ENCODE results near the gene ZBTB7C.

Gene ZBTB7C

DNA sequence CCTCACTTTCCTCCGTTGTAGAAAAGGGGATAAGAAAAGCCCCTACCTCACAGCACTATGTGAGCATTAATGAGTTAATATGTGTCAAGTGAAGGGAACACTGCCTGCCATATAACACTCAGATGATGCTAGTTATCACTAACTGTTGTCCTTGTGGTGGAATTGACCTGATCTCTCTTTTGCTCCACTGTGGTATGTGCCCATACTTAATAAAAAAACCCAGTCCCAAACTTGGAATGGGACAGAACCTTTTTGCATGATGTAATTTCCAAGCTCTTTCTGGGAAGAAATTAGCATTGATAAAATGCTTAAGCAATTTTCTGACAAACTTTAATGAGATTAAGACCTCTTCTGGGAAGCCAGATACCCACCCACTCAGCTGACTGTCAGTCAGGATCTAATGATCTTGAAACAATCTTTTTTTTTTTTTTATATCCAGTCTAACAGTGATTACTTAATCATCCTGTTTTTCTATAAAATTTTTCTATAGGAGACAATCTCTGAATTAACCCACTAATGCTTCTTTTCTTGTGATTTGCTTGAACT lies 158.7 kb downstream of the ZBTB7C start:
- Mint-ChIP-seq H3K27me3 (peaks cover 12% of the 10 kb centered on the region), H3K4me1 (ENCODE audit: low read depth) (no peaks in the 10 kb centered on the region), H3K36me3 (ENCODE audit: low read depth) (no peaks in the 10 kb centered on the region), H3K27ac (no peak overlapping the region), H3K9me3 (no peaks in the 10 kb centered on the region), H3K4me3 (no peak overlapping the region)
- no peak for DNase-seq

DNA sequence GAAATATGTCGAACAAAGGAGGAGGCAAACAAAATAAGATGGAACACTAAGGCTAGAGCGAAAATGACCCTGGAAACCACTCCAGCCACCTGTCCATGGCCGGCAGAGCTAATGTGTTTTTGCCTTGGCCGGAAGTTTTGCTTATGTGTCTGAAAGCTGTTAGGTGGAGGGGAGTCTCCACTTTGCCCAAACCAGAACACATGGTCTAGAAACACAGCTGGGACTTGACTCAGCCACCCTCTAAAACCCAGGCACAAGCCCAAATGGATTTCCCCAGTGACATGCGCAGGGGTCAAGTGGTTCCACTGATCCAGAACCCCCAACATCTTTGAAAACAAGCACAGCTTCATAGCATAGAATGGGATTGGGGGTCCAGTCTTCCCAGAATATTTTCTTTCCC lies 159.3 kb downstream of the ZBTB7C start:
- Mint-ChIP-seq H3K9me3 (no peaks in the 10 kb centered on the region), H3K36me3 (ENCODE audit: low read depth) (no peaks in the 10 kb centered on the region), H3K4me3 (no peak overlapping the region), H3K4me1 (ENCODE audit: low read depth) (no peaks in the 10 kb centered on the region), H3K27me3 (peaks cover 12% of the 10 kb centered on the region), H3K27ac (no peak overlapping the region)
- DNase-seq, result no peak

DNA sequence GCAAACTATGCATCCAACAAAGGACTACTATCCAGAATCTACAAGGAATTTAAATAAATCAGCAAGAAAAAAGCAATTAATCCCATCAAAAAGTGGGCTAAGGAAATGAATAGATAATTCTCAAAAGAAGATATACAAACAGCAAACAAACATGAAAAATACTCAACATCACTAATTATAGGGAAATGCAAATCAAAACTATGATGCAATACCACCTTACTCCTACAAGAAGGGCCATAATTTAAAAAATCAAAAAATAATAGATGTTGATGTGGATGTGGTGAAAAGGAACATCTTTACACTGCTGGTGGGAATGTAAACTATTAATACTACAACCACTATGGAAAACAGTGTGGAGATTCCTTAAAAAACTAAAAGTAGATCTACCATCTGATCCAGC lies 164.7 kb downstream of the ZBTB7C start:
- no peak for DNase-seq
- Mint-ChIP-seq H3K9me3 (peaks cover 8% of the 10 kb centered on the region), H3K36me3 (ENCODE audit: low read depth) (no peaks in the 10 kb centered on the region)

DNA sequence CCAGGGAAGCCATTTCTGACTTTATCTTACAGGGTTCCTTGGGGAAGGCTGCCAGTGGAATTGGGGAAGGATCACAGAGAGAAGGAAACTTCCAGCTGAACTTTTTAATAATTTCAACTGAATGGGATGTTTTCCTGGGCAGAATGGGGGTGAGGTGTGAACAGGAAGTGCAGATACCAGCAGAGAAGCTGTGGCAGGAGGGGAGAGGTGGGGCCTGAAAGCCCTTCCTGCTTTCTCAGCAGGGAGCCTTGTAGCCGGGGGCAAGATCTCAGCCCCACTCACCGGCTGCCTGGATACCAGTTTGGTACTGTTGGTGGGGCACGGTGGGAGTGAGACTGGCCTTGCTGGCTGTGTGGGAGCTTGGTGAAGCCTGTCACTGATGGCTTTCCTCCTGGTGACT lies 170.5 kb downstream of the ZBTB7C start:
- no peaks in the 10 kb centered on the region for H3K4me1 Mint-ChIP-seq (ENCODE audit: low read depth)
- H3K9me3 Mint-ChIP-seq, result peaks cover 11% of the 10 kb centered on the region
- H3K27ac Mint-ChIP-seq, result no peak overlapping the region
- peaks cover 65% of the 10 kb centered on the region for H3K27me3 Mint-ChIP-seq
- no peak overlapping the region for H3K4me3 Mint-ChIP-seq
- DNase-seq, result no peak
- no peaks in the 10 kb centered on the region for H3K36me3 Mint-ChIP-seq (ENCODE audit: low read depth)

More for the DNA sequence above, 164.7 kb downstream of the ZBTB7C start:
- no peak overlapping the region for H3K27ac Mint-ChIP-seq
- peaks cover 25% of the 10 kb centered on the region for H3K27me3 Mint-ChIP-seq
- H3K4me3 Mint-ChIP-seq, result no peak overlapping the region
- H3K4me1 Mint-ChIP-seq (ENCODE audit: low read depth), result no peaks in the 10 kb centered on the region

DNA sequence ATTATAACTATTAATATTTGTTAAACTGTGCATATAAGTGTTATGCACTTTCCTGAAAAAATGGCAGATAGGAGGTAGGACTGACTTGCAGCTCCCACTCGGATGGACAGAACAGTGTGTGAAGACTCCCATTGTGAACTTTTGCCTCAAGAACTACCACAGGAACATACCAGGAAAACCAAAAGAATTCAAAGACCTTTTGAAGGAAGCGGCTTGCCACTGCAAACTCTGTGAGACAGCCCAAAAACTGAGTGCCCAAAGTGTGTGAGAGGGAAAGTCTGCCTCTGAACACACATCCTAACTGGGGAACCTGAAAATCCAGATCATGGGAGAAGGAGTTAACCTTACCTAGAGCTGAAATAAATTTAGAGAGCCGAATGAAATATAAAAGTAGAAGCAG lies 171.0 kb downstream of the ZBTB7C start:
- H3K4me3 Mint-ChIP-seq, result no peak overlapping the region
- H3K27me3 Mint-ChIP-seq, result peaks cover 62% of the 10 kb centered on the region
- H3K9me3 Mint-ChIP-seq, result peaks cover 11% of the 10 kb centered on the region
- H3K27ac Mint-ChIP-seq, result no peak overlapping the region
- H3K36me3 Mint-ChIP-seq (ENCODE audit: low read depth), result no peaks in the 10 kb centered on the region
- H3K4me1 Mint-ChIP-seq (ENCODE audit: low read depth), result no peaks in the 10 kb centered on the region
- no peak for DNase-seq

DNA sequence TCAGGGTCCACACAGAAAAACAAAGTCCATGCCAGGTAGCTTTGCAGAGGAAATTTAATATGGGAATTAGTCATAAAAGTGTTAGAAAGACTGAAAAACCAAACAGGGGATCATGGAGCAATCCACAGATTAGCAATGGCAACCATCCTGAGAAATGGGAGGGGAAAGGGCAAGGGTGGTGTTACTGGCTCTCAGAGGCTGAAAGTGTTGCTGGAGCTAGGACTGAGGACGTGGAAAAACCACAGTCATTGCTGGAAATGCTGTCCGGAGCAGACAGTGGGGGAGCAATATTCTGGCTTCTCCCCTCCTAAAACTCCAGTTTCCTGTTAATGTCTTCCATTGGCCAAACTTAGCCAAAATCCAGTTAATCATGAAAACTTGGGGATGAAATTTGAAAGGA lies 172.4 kb downstream of the ZBTB7C start:
- no peak for DNase-seq
- Mint-ChIP-seq H3K4me3 (no peak overlapping the region), H3K36me3 (ENCODE audit: low read depth) (no peaks in the 10 kb centered on the region), H3K27me3 (peaks cover 60% of the 10 kb centered on the region), H3K27ac (no peak overlapping the region), H3K9me3 (peaks cover 11% of the 10 kb centered on the region), H3K4me1 (ENCODE audit: low read depth) (no peaks in the 10 kb centered on the region)

DNA sequence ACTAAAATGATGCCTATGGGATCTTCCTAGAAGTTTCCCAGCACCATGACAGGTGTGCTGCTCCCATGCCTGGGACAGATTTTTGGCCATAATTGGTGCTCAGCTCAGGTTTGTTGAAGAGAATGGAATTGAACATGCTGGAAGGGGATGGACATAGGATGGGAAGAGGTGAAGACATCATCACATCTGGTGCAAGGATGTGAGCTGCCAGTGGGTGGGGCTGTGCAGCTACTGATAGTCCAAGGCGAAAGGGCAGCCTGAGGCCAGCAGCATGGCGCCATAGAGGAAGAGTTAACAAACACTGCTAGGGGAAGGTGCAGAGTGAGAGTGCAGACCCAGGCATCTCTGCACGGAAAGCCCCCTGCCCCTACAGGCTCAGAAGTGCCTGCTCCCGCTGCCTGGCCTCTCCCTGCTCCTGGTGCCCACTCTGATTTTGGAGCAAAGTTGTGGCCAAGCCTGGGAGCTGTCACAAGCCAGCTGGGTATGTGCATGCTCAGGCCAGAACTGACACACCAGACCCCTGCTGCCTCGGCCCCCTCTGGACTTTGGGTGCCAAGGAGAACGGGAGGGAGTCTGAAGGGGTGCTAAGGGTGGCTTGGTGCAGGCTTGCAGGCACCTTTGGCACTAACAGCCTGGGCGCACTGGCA lies 178.6 kb downstream of the ZBTB7C start:
- no peak for DNase-seq
- Mint-ChIP-seq H3K4me3 (no peak overlapping the region), H3K36me3 (ENCODE audit: low read depth) (no peaks in the 10 kb centered on the region), H3K9me3 (no peaks in the 10 kb centered on the region), H3K27ac (no peak overlapping the region), H3K27me3 (peaks cover 16% of the 10 kb centered on the region), H3K4me1 (ENCODE audit: low read depth) (peaks cover 6% of the 10 kb centered on the region)

DNA sequence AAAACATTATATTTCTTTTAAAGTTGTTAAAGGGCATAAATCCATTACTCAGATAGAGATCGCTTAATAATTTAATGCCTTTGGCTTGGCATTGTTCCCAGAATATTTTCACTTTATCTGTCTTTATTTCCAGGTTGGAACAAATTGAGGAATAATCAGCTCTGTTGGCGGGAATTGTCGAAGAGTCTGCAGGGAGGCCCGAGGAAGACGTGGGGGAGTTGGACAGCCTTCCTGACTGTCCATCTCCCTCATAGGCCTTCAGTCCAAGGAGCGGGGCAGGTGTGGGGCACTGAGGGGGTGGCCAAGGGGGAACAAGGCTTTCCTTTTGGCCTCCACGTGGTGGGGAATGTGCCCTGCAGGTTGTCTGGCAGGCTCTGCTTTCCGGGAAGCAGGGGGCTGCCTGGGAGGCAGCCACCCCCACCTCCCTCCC lies 179.6 kb downstream of the ZBTB7C start:
- no peaks in the 10 kb centered on the region for H3K9me3 Mint-ChIP-seq
- H3K27ac Mint-ChIP-seq, result no peak overlapping the region
- no peak overlapping the region for H3K4me3 Mint-ChIP-seq
- no peaks in the 10 kb centered on the region for H3K36me3 Mint-ChIP-seq (ENCODE audit: low read depth)
- peaks cover 6% of the 10 kb centered on the region for H3K4me1 Mint-ChIP-seq (ENCODE audit: low read depth)
- peaks cover 13% of the 10 kb centered on the region for H3K27me3 Mint-ChIP-seq
- no peak for DNase-seq

DNA sequence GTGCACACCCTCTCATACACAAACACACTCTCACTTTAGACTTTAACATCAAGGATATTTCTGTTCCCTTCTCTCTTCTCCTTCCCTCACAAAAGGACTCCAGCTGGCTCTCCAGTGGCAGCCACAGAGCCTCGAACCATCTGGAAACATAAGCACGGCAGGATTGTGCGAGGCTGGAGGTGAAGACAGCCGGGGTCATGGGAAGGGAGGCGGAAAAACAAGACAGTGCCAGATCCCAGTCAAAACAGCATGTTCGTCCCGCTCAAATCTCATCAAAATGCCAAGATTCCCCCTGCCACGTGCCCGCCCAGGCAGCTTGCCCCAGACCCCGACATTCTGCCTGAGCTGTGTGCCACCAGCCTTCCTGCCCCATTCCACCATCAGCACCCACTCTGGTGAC lies 180.3 kb downstream of the ZBTB7C start:
- Mint-ChIP-seq H3K4me1 (ENCODE audit: low read depth) (peaks cover 6% of the 10 kb centered on the region), H3K4me3 (no peak overlapping the region), H3K27ac (no peak overlapping the region), H3K36me3 (ENCODE audit: low read depth) (no peaks in the 10 kb centered on the region), H3K9me3 (no peaks in the 10 kb centered on the region), H3K27me3 (peaks cover 11% of the 10 kb centered on the region)
- no peak for DNase-seq

DNA sequence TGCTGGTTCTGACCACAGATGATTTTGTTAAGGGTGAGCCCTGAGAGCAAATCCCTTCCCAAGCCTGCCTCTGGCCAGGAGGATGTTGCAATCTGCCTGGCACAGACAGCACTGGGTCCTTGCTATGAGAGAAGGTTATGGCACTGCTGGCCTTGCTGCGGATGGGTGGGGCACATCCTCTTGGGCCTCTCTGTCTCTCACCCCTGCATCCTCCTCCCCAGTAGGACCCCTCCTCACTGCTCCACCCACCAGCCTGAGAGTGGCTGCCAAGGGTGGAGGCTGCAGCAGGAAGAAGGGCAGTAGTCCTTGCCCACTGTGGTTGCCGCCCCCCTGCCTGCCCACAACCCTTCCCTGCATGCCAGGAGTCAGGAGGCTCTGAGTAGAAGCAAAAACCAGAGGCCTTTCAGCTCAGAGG lies 180.9 kb downstream of the ZBTB7C start:
- no peak overlapping the region for H3K4me3 Mint-ChIP-seq

DNA sequence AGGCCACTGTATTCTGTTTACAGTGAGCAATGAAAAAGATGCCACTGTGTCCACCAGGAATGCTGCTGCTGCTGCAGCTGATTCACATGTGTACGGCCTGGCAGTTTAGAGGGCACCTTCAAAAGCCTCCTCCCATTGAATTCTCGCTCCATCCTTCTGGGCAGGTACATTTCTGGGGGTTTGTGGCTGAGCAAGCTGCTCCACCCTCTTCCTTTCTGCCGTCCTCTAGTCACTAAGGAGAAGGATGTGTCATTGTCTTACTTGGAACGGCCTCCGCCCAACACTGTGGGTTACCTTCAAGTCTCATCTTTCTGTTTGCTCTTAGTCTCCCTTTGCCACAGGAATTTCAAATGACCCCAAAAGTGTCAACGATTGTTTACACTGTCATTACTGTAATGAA lies 182.0 kb downstream of the ZBTB7C start:
- Mint-ChIP-seq H3K4me1 (ENCODE audit: low read depth) (peaks cover 6% of the 10 kb centered on the region), H3K9me3 (no peaks in the 10 kb centered on the region), H3K27me3 (peaks cover 9% of the 10 kb centered on the region), H3K36me3 (ENCODE audit: low read depth) (no peaks in the 10 kb centered on the region), H3K27ac (no peak overlapping the region), H3K4me3 (no peak overlapping the region)
- DNase-seq, result no peak

More for the DNA sequence above, 180.9 kb downstream of the ZBTB7C start:
- H3K36me3 Mint-ChIP-seq (ENCODE audit: low read depth), result no peaks in the 10 kb centered on the region
- DNase-seq, result no peak
- H3K4me1 Mint-ChIP-seq (ENCODE audit: low read depth), result peaks cover 6% of the 10 kb centered on the region
- H3K27ac Mint-ChIP-seq, result no peak overlapping the region
- no peaks in the 10 kb centered on the region for H3K9me3 Mint-ChIP-seq
- H3K27me3 Mint-ChIP-seq, result peaks cover 9% of the 10 kb centered on the region

DNA sequence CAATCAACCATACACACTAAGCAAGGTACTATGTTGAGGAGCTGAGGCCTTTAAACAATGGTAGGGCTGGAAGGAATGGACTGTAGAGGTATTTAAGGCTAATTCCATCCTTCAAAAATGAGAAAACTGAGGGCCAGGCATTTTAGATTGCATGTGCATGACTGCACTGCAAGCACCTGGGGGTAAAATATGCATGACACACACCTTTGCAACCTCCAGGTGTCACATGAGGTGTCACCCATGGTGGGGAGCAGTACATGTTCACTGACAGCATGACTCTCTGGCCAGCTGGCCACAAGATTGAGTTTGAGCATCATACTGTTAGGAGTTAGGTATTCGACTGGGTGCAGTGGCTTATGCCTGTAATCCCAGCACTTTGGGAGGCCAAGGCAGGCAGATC lies 182.8 kb downstream of the ZBTB7C start:
- Mint-ChIP-seq H3K4me1 (ENCODE audit: low read depth) (peaks cover 6% of the 10 kb centered on the region), H3K9me3 (no peaks in the 10 kb centered on the region), H3K36me3 (ENCODE audit: low read depth) (no peaks in the 10 kb centered on the region), H3K27me3 (peaks cover 9% of the 10 kb centered on the region), H3K4me3 (no peak overlapping the region), H3K27ac (no peak overlapping the region)
- DNase-seq, result no peak

DNA sequence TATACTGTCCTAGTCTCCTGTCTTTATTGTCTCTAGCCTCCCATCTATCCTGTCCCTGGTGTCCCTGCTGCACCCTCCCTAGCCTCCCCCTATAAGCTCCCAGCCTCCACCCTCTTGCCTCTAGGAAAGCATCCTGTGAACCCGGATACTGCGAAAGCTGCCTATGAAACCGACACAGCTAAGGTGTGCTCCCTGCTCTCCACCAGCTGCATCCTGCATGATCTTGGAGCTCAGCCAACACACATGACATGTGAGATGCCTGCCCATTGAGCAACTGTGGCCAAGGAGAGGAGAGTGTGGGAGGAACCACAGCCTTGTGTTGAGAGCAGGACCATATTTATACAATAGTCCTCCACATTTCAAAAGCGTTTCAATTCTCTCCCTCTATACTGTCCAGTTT lies 187.1 kb downstream of the ZBTB7C start:
- Mint-ChIP-seq H3K27ac (no peak overlapping the region), H3K27me3 (no peaks in the 10 kb centered on the region), H3K36me3 (ENCODE audit: low read depth) (no peaks in the 10 kb centered on the region), H3K4me3 (no peak overlapping the region), H3K4me1 (ENCODE audit: low read depth) (no peaks in the 10 kb centered on the region), H3K9me3 (no peaks in the 10 kb centered on the region)
- no peak for DNase-seq

DNA sequence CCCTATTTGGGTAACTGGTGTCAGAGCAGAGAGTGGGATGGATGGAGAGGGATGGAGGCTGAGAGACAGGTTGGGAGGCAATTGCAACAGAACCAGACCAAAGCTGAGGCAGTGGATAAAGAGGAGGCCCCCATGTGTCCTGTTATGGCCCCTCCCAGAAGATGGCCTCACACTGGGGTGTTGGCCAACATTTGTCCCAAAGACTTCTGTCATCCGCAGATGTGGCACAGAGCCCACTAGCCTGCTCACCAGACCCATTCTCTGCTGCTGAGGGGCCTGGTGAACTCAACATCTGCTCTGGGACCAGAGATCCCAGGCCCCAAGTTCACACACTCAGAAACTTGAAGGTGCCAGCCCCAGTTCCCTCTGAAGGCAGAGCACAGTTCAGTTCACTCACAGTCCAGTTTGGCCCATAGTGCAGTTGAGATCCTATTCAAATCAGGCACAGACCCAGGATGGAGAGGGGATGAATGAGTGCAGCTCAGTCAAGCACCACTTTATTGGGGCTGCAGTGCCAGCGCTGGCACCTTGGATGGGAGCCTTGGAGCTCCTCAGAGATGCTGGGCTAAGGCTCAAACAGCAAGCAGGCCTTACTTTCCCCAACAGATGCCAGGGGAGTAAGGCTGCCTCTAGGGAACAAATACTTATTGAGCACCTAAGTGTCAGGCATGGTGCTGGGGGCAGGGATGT lies 189.2 kb downstream of the ZBTB7C start:
- Mint-ChIP-seq H3K27me3 (no peaks in the 10 kb centered on the region), H3K27ac (no peak overlapping the region), H3K4me3 (no peak overlapping the region), H3K9me3 (no peaks in the 10 kb centered on the region), H3K4me1 (ENCODE audit: low read depth) (no peaks in the 10 kb centered on the region), H3K36me3 (ENCODE audit: low read depth) (no peaks in the 10 kb centered on the region)
- DNase-seq, result no peak

DNA sequence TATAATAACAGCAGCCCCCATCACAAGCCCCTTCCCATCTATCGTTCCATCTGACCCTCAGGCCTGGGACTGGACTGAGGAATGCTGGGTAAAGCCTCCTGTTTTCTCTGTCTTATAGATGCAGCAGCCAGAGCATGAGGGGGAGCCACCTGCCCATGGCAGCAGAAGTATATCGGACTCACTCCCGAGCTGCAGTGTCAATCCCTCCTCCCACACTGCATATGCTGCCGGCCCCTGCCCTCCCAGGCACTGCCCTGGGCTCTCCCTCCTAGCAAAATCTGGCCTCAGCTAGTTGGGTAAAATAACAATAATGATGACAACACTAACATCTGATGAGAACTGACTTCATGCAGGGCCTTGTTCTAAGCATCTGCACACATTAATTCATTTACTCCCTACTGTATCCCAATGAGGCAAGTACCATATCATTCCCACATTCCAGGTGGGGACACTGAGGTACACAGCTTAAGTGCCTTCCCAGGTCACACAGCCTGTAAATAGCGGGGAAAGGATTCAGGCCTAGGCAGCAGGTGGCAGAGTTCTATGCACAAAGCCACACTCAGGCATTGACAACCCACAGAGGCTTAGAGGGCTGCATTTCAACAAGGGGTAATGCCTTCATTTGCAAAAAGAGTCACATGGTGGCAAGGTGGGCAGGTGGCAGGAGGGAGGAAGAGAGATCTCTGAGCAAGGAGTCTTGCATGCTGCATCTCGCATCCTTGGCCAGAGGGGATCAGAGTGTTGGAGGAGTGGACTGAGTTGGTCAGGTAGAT lies 190.0 kb downstream of the ZBTB7C start:
- no peaks in the 10 kb centered on the region for H3K36me3 Mint-ChIP-seq (ENCODE audit: low read depth)
- H3K4me1 Mint-ChIP-seq (ENCODE audit: low read depth), result no peaks in the 10 kb centered on the region
- H3K4me3 Mint-ChIP-seq, result no peak overlapping the region
- no peak for DNase-seq
- H3K27ac Mint-ChIP-seq, result no peak overlapping the region
- no peaks in the 10 kb centered on the region for H3K27me3 Mint-ChIP-seq
- no peaks in the 10 kb centered on the region for H3K9me3 Mint-ChIP-seq

All from activated T-cell treated with anti-CD3 and anti-CD28 coated beads, Interleukin-2, amount 50 U/mL, for 24 hours (primary cell).